Natural killer cell (primary cell): Measurements from ENCODE around the gene GRB7. TPM values are rescaled to one million over a fixed set of nuclear protein-coding genes. Genes with fewer than 3 reads are reported as not detected.

Experiments
- ATAC-seq, 3 donors: fragments of 150-1000 bp in 2 of 3; fragments of 200-7000 bp in 1 of 3; cut with Tn5 transposase; 1 replicate in 1 of 3; 2 replicates in 2 of 3; pipeline ENCODE4 v1.10.0; 2021; ENCODE audit warnings: mild to moderate bottlenecking in 2 of 3, moderate library complexity in 2 of 3
- DNase-seq, 2 donors: peaks; one replicate each; pipeline versions ENCODE4 v3.0.0 to v3.0.0-alpha.2; 2013 to 2021; ENCODE audit warnings: mixed read lengths in 1 of 2
- H3K27ac ChIP-seq: one replicate; pipeline ENCODE4 v1.5.1; 2013; ENCODE audit warnings: mild to moderate bottlenecking, low read length
- H3K27me3 ChIP-seq: one replicate; pipeline ENCODE4 v1.6.1; 2013; ENCODE audit warnings: low read length; ENCODE audit not compliant: control insufficient read depth, insufficient read depth
- H3K36me3 ChIP-seq: one replicate; pipeline ENCODE4 v1.6.1; 2013; ENCODE audit warnings: low read length; ENCODE audit not compliant: control insufficient read depth, insufficient read depth
- H3K4me1 ChIP-seq: one replicate; pipeline ENCODE4 v1.6.1; 2013; ENCODE audit warnings: low read length; ENCODE audit not compliant: control insufficient read depth, insufficient read depth
- H3K4me3 ChIP-seq: one replicate; pipeline ENCODE4 v1.5.1; 2013; ENCODE audit warnings: low read length
- H3K9me3 ChIP-seq: one replicate; pipeline ENCODE4 v1.6.1; 2013; ENCODE audit warnings: low read length; ENCODE audit not compliant: control insufficient read depth, insufficient read depth
- H3K27ac Mint-ChIP-seq, 2 donors: one replicate each; pipeline ENCODE4 v1.8.0; 2022; ENCODE audit warnings: mild to moderate bottlenecking in 2 of 2, mixed read lengths in 2 of 2, moderate library complexity in 1 of 2
- H3K27me3 Mint-ChIP-seq, 2 donors: one replicate each; pipeline ENCODE4 v1.8.0; 2022; ENCODE audit warnings: low read depth in 2 of 2, mixed read lengths in 2 of 2
- H3K36me3 Mint-ChIP-seq: one replicate; pipeline ENCODE4 v1.8.0; 2022; ENCODE audit warnings: mixed read lengths
- H3K4me1 Mint-ChIP-seq, 2 donors: one replicate each; pipeline ENCODE4 v1.8.0; 2022; ENCODE audit warnings: mixed read lengths in 2 of 2
- H3K4me3 Mint-ChIP-seq: one replicate; pipeline ENCODE4 v1.8.0; 2022; ENCODE audit warnings: mild to moderate bottlenecking, moderate library complexity, mixed read lengths
- H3K9me3 Mint-ChIP-seq, 2 donors: one replicate each; pipeline ENCODE4 v1.8.0; 2022; ENCODE audit warnings: mixed read lengths in 2 of 2
- WGBS: methylation state at CpG from one replicate; pipeline ENCODE4 v1.1.7; 2013; ENCODE audit warnings: missing lambda C conversion rate; ENCODE audit not compliant: insufficient coverage; 5-methylcytosine and 5-hydroxymethylcytosine counted together
- intact Hi-C: fragments of 100-400 bp; cut with micrococcal nuclease; formaldehyde crosslinking; loops from one replicate; pipeline ENCODE4 v1.14.2; 2022
- total RNA-seq, 4 donors: library from RNA; stranded (reverse); fragments of 120-200 nt in 1 of 4; gene quantifications; one replicate each; pipeline versions ENCODE4 v1.2.3 to v1.2.4, GENCODE V29; 2013 to 2022
- TF ChIP-seq, protein P1 (sequence below): fragments of 200-600 bp; IDR thresholded peaks from one replicate; pipeline ENCODE4 v1.8.0; 2022; ENCODE audit warnings: antibody characterized with exemption

Gene GRB7
- total RNA-seq, 3 donors from 2014 or later (not counting 1 experiment from before 2014, with no cell fraction given): 0.27 TPM; not detected in 2

DNA sequence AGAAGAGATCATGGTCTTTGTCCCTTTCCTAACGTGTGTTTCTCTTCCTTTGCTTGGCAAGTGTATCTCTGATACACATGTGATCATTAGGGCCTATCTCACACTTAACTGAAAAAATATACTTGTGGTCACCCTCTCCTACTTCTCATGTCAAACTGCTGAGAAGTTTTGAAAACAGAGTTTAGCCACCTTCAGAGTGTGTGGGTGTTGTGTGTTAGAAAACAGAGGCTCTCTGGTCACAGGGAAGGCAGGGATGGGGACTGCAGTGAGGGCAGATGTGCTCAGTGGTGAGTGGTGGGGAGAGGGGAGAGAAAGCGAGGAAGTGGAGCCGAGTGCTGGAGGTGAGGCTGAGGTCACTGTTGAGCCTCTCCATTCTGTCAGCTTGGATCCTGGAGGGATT, 29.4 kb downstream of the GRB7 start:
- Histone ChIP-seq H3K27me3 (no peaks in the 10 kb centered on the region), H3K4me3 (no peak overlapping the region), H3K36me3 (peaks cover 59% of the 10 kb centered on the region), H3K4me1 (peaks cover 79% of the 10 kb centered on the region), H3K27ac (peak overlapping the region; percentile 72), H3K9me3 (no peaks in the 10 kb centered on the region)
- peaks cover 21% of the 10 kb centered on the region for H3K36me3 Mint-ChIP-seq
- H3K4me1 Mint-ChIP-seq: peaks cover 82 to 84% of the 10 kb centered on the region in 2 donors
- peak overlapping the region; percentile 88 for H3K4me3 Mint-ChIP-seq
- WGBS: 29% methylated on average over 3 of the region's 3 CpGs
- H3K27ac Mint-ChIP-seq: peak overlapping the region; percentile 94 to 98
- intact Hi-C loops: loop anchor here (1.0 to 5.0 kb wide), 4 partner anchors 9 to 555 kb away; no protein-coding TSS in a partner anchor
- TF ChIP-seq, protein P1, sequence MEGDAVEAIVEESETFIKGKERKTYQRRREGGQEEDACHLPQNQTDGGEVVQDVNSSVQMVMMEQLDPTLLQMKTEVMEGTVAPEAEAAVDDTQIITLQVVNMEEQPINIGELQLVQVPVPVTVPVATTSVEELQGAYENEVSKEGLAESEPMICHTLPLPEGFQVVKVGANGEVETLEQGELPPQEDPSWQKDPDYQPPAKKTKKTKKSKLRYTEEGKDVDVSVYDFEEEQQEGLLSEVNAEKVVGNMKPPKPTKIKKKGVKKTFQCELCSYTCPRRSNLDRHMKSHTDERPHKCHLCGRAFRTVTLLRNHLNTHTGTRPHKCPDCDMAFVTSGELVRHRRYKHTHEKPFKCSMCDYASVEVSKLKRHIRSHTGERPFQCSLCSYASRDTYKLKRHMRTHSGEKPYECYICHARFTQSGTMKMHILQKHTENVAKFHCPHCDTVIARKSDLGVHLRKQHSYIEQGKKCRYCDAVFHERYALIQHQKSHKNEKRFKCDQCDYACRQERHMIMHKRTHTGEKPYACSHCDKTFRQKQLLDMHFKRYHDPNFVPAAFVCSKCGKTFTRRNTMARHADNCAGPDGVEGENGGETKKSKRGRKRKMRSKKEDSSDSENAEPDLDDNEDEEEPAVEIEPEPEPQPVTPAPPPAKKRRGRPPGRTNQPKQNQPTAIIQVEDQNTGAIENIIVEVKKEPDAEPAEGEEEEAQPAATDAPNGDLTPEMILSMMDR: no peak
- no peaks in the 10 kb centered on the region for H3K9me3 Mint-ChIP-seq
- DNase-seq: peak in 1 of 2 donors; percentile 36
- ATAC-seq: peak; percentile 40 to 65 (median 65)
- H3K27me3 Mint-ChIP-seq: no peaks in the 10 kb centered on the region

DNA sequence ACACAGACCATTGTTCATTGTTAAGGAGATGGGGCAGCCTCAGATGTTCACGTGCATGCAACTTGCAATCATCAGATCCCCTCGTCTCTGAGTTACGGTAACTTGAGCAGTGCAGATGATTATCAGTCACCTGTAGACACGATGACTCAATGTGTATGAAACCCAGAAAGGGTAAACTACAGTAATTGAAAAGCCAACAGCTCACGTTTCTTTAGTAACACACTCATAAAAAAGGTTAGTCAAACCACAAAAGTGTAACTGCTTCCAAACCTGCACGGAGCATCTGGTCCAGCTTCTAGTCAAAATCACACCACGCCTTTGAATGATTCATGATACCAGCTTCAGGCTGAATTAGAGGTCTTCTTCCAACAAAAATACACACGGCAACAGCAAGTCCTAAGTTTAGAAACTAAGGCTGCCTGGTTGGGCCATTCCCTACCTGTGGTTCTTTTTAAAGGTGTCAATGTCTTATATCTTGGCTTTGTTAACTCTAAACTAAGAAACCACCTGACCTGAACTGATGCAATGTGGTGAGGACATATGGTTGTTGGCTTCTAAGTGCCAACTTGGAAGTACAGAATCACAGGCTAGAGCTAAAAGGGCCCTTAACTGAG, 32.3 kb downstream of the GRB7 start:
- Histone ChIP-seq H3K4me1 (peaks cover 84% of the 10 kb centered on the region), H3K27me3 (no peaks in the 10 kb centered on the region), H3K36me3 (peaks cover 36% of the 10 kb centered on the region), H3K9me3 (no peaks in the 10 kb centered on the region), H3K4me3 (no peak overlapping the region), H3K27ac (peak overlapping the region; percentile 85)
- DNase-seq (peak in 1 of 2 donors; percentile 84), ATAC-seq (peak; percentile 44 to 57 (median 55))
- Mint-ChIP-seq H3K9me3 (no peaks in the 10 kb centered on the region), H3K36me3 (peaks cover 15% of the 10 kb centered on the region), H3K27ac (peak overlapping the region; percentile 94 to 98), H3K4me3 (peak overlapping the region; percentile 97), H3K4me1 (peaks cover 97 to 99% of the 10 kb centered on the region in 2 donors), H3K27me3 (no peaks in the 10 kb centered on the region)
- TF ChIP-seq, protein P1: no peak
- WGBS: 19% methylated on average over 8 of the region's 8 CpGs
- intact Hi-C loops: loop anchor here (2.0 to 10.0 kb wide), 4 partner anchors 49 to 552 kb away; partner anchors contain the start of genes IKZF3 and NR1D1

DNA sequence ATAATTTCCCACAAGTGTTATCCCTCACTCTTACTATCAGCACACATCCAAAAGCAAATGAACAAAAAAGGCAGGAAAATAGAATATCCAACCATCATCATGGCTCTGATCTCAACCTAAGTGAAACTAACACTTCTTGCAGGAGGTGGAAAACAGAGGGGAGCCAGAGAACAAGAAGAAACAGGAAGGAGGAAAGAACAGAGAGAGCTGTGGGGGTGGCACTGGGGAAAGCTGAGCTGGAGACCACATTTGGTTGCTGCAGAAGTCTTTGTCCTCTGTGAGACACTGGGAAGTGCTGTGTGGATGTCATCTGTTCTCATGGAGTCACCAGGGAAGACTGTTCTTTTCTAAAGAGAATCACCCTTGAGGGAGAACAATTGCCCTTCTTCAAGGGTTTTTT, 34.7 kb downstream of the GRB7 start:
- no peaks in the 10 kb centered on the region for H3K9me3 Mint-ChIP-seq
- peaks cover 68% of the 10 kb centered on the region for H3K4me1 ChIP-seq
- peaks cover 7% of the 10 kb centered on the region for H3K36me3 Mint-ChIP-seq
- H3K9me3 ChIP-seq: no peaks in the 10 kb centered on the region
- peak overlapping the region; percentile 97 for H3K4me3 Mint-ChIP-seq
- peak overlapping the region; percentile 94 to 98 for H3K27ac Mint-ChIP-seq
- DNase-seq (peak in 1 of 2 donors; percentile 63), ATAC-seq (no peak)
- intact Hi-C loops: loop anchor here (2.0 to 10.0 kb wide), 3 partner anchors 14 to 332 kb away; partner anchors contain the start of genes IKZF3 and NR1D1
- peaks cover 94 to 95% of the 10 kb centered on the region in 2 donors for H3K4me1 Mint-ChIP-seq
- H3K36me3 ChIP-seq: peaks cover 22% of the 10 kb centered on the region
- no peaks in the 10 kb centered on the region for H3K27me3 Mint-ChIP-seq
- TF ChIP-seq, protein P1: no peak
- no peak overlapping the region for H3K4me3 ChIP-seq
- H3K27ac ChIP-seq: peak overlapping the region; percentile 85
- H3K27me3 ChIP-seq: no peaks in the 10 kb centered on the region
